ENCODE results near the gene ZSWIM6.

The ZSWIM6 gene

GRCh38 chr5:61467766-61468482, 135.9 kb downstream of the ZSWIM6 start:
- DNase-seq (ENCODE audit: low read depth), result no peak
- H3K4me3 ChIP-seq (ENCODE audit: low read depth, low read length), result no peak overlapping the region
- TF ChIP-seq CTCF (IDR thresholded peaks at IDR 0.05; ENCODE audit: control insufficient read depth, extremely low read depth, insufficient read depth), result no peak

DNA sequence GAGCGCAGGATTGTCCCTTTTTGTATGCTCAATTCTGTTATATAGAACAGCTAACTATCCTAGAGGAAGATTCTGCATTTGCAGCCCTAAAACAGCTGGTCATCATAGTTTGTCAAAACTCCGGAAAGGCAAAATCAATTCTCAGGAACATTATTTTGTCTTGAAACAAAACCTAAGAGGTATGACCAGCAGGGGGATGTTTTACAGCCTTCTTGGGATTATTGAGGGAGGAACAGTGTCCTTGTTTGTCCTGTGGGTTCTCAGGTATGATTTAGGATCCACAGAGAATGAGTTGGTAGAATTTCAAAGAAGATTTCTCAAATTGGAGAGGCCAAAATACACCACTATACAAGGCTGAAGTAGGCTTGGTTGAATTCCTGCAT, 136.4 kb downstream of the ZSWIM6 start:
- DNase-seq (ENCODE audit: low read depth), result no peak
- TF ChIP-seq CTCF (IDR thresholded peaks at IDR 0.05; ENCODE audit: control insufficient read depth, extremely low read depth, insufficient read depth), result no peak
- no peak overlapping the region for H3K4me3 ChIP-seq (ENCODE audit: low read depth, low read length)

DNA sequence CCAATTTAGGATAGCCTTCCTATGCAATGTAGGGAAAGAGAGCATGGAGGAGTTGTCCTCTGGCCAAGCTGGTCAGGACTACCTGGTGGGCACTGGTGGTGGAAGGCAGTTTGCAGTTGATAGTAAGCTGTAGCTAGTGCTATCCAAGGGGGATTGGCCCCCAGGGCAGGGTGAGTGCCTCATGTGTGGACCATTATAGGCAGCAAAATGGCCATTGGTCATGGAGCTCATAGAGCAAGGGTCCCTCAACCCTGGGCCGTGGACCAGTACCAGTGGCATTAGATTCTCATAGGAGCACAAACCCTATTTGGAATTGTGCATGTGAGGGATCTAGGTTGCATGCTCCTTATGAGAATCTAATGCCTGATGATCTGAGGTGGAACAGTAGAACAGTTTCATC, 139.3 kb downstream of the ZSWIM6 start:
- no peak for DNase-seq (ENCODE audit: low read depth)
- H3K4me3 ChIP-seq (ENCODE audit: low read depth, low read length), result no peak overlapping the region
- TF ChIP-seq CTCF (IDR thresholded peaks at IDR 0.05; ENCODE audit: control insufficient read depth, extremely low read depth, insufficient read depth), result no peak

- DNase-seq (ENCODE audit: low read depth), result no peak
- TF ChIP-seq CTCF (IDR thresholded peaks at IDR 0.05; ENCODE audit: control insufficient read depth, extremely low read depth, insufficient read depth), result no peak
- no peak overlapping the region for H3K4me3 ChIP-seq (ENCODE audit: low read depth, low read length)
These were observed 140.3 kb downstream of the ZSWIM6 start for GRCh38 chr5:61472172-61472958.

GRCh38 chr5:61474746-61475145, 142.7 kb downstream of the ZSWIM6 start:
- no peak for TF ChIP-seq CTCF (IDR thresholded peaks at IDR 0.05; ENCODE audit: control insufficient read depth, extremely low read depth, insufficient read depth)
- DNase-seq (ENCODE audit: low read depth), result no peak
- H3K4me3 ChIP-seq (ENCODE audit: low read depth, low read length), result no peak overlapping the region

- H3K4me3 ChIP-seq (ENCODE audit: low read depth, low read length), result no peak overlapping the region
- DNase-seq (ENCODE audit: low read depth), result no peak
- TF ChIP-seq CTCF (IDR thresholded peaks at IDR 0.05; ENCODE audit: control insufficient read depth, extremely low read depth, insufficient read depth), result no peak
These were observed 145.7 kb downstream of the ZSWIM6 start for GRCh38 chr5:61477788-61478187.
